Upper lobe of left lung (tissue), 4 donors: ENCODE measurements around the gene ACTN4.

Source experiments
- EP300 ChIP-seq, 4 donors: sonication (generic); formaldehyde crosslinking; IDR thresholded peaks; one replicate each; pipeline ENCODE4 v1.5.1; 2017; ENCODE audit warnings: antibody characterized with exemption in 4 of 4, control low read depth in 2 of 4
- POLR2A ChIP-seq, 4 donors: fragments of 450-650 bp; IDR thresholded peaks; one replicate each; pipeline ENCODE4 v1.5.1; 2016 to 2017; ENCODE audit warnings: antibody characterized with exemption in 4 of 4, mild to moderate bottlenecking in 2 of 4
- POLR2AphosphoS5 ChIP-seq, 2 donors: sonication (generic); formaldehyde crosslinking; IDR thresholded peaks; one replicate each; pipeline ENCODE4 v1.5.1; 2017; ENCODE audit warnings: antibody characterized with exemption in 2 of 2
- TF ChIP-seq, protein P1 (sequence below), 6 experiments: fragments of 450-650 bp in 4 of 6; fragments of 200-600 bp in 2 of 6; sonication (generic) in 2 of 6; IDR thresholded peaks; one replicate each; pipeline ENCODE4 v1.5.1; 2016 to 2019; ENCODE audit warnings: antibody characterized with exemption in 6 of 6

DNA sequence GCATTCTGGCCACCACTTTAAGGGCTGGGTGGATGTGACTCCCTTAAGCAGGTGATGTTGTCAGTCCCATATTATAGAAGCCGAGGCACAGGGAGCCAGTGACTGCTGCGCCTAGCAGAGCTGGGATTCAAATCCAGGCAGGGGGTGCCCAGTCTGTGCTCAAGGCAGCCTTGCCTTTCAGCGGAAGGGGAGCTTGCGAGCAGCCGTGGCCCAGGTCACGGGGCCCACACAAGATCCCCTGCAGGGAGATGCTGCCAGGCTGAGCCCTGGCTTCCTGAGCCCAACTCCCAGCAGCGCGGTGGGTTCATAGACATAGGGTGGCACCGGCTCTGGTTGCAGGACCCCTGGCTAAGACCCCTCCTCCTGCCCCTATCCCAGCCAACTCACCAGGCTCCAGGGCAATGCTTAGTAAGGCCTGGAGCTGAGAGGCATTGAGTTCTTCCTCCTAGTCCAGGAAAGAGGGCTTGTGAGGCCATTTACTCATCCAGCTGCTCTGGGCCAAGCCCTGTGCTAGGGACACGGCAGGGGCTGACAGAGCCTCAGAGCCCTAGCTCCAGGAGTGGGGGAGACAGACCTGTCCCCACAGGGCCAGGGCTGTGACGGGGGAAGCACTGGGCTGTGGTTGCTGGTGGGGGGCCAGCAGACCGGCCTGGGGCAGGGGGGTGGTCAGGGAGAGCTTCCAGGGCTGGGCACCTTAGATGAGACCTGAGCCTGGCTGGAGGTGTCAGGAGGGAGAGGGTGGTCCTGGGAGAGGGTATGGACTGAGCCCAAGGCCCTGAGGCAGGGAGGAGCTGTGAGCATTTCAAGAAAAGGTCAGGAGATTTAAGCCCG lies 87.2 kb downstream of the ACTN4 start:
- TF ChIP-seq, protein P1, sequence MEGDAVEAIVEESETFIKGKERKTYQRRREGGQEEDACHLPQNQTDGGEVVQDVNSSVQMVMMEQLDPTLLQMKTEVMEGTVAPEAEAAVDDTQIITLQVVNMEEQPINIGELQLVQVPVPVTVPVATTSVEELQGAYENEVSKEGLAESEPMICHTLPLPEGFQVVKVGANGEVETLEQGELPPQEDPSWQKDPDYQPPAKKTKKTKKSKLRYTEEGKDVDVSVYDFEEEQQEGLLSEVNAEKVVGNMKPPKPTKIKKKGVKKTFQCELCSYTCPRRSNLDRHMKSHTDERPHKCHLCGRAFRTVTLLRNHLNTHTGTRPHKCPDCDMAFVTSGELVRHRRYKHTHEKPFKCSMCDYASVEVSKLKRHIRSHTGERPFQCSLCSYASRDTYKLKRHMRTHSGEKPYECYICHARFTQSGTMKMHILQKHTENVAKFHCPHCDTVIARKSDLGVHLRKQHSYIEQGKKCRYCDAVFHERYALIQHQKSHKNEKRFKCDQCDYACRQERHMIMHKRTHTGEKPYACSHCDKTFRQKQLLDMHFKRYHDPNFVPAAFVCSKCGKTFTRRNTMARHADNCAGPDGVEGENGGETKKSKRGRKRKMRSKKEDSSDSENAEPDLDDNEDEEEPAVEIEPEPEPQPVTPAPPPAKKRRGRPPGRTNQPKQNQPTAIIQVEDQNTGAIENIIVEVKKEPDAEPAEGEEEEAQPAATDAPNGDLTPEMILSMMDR (IDR thresholded peaks at IDR 0.05) = no peak
- no peak for TF ChIP-seq POLR2AphosphoS5 (IDR thresholded peaks at IDR 0.05)
- TF ChIP-seq POLR2A (IDR thresholded peaks at IDR 0.05) = no peak
- no peak for TF ChIP-seq EP300 (IDR thresholded peaks at IDR 0.05)
